Stimulated activated naive CD8-positive, alpha-beta T cell treated with anti-CD3 and anti-CD28 coated beads, Interleukin-15, Interleukin-2, amounts not matched to agents 100 U/mL and 50 U/mL, for 24 hours (primary cell): ENCODE measurements around the gene BTBD8.
A peak's percentile ranks its signal among the peaks of the same experiment; 100 is the strongest.
"Not testable (repeated sequence)": the region's sequence is repeated elsewhere in the genome, so short reads cannot be mapped to it uniquely, and the experiment has no call there.

Experiments
- ATAC-seq: fragments of 150-1000 bp; cut with Tn5 transposase; one replicate; pipeline ENCODE4 v1.10.0; 2021
- DNase-seq: peaks from one replicate; pipeline ENCODE4 v3.0.0; 2021

Gene BTBD8

DNA sequence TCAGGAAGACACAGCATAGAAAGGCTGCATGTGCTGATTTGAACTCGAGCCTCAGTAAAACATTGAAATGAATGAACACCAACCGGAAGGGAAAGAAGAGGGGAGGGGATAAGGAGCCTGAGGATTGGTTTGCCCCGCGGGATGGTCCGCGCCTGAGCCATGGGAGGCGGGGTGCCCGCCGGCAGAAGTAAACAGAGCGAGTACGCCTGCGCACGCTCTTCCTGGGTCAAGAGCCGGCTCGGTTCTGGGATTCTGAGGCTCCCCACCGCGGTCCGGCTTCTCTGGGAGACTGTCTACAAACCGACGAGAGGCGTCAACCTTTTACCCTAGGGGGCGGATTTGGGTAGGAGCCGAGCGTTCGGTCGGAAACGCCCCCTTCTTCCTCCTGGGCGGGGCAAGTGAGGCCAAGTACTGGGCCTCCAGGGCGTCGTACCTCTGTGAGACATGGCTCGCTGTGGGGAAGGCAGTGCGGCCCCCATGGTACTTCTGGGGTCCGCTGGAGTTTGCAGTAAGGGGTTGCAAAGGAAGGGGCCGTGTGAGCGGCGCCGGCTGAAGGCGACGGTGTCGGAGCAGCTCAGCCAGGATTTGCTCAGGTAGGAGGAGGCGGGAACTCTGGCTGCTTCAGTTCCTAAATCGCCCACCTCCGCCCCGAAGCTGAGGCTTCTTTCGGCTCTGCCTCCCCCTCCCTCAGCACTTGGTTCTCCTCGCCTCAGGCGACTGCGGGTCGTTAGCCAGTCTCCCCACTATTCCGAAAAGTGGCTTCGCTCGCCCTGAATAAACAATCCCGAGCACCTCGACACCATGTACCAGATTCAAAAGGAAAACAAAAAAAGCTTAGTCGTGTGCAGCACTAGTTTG, at the start of gene BTBD8:
Gene BTBD8 (plus strand): TSS at position 218 of the 858 bp plus-strand sequence. CDS start 227 bp downstream, at position 445.
- DNase-seq: peak; percentile 85
- peak; percentile 93 for ATAC-seq

- peak; percentile 8 for DNase-seq
- ATAC-seq: peak; percentile 60
Observed at GRCh38 chr1:92030656-92031107, 49.5 kb upstream of the BTBD8 start.

GRCh38 chr1:92031281-92032110, 48.6 kb upstream of the BTBD8 start:
- no peak for DNase-seq
- no peak for ATAC-seq

GRCh38 chr1:92037400-92037799, 42.7 kb upstream of the BTBD8 start:
- DNase-seq (no peak), ATAC-seq (no peak)

- no peak for ATAC-seq
- DNase-seq: no peak
Observed at GRCh38 chr1:92038695-92039346, 41.3 kb upstream of the BTBD8 start.

- no peak for DNase-seq
- no peak for ATAC-seq
Observed at GRCh38 chr1:92040971-92041370, 39.2 kb upstream of the BTBD8 start.

GRCh38 chr1:92043621-92044020, 36.5 kb upstream of the BTBD8 start:
- no peak for ATAC-seq
- DNase-seq: no peak

DNA sequence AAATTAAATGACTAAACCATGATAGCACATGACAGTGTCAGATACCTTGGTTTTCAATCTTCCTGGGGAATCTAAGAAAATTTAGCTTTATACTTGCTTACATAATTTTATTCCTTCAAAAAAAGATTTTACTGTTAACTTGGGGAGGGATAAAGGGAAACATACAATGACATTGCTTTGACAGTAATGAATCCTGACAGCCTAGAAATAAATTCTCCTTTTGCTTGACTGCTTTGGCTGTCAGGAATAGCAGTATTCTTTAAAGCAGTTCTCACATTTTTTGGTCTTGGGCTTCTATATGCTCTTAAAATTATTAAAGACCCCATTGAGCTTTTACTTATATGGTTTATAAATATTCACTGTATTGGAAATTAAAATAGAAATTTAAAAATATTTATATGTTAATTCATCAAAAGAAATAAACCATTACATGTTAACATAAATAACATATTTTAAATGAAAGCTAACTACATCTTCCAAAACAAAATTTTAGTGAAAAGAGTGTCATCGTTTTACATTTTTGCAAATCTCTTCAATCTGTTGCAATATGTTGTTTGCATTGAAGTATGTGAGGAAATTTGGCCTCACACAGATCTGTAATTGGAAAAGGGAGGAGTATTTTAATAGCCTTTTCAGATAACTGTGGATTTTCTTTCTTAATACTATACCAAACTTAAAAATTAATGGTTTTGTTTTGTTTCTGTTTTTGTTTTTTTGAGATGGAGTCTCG, 34.2 kb upstream of the BTBD8 start:
- ATAC-seq (no peak), DNase-seq (no peak)

DNA sequence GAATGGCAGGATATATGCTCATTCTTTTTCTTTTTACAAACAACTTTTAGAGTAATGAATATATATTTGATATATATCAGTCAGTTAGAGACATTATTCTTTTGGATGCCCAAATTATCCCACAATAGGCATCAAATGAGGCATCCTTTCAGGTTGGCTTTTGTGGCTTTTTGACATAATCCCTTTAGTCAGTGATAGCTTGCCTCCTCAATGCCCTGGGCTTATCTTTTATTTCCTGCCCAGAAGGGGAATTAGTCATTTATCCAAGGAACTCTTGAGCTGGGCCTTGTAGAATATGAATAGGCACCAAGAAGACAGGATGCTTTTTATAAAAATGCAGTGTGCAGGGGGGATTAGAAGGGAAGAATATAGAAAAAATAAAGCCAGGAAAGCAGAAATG, 28.2 kb upstream of the BTBD8 start:
- DNase-seq (no peak), ATAC-seq (no peak)

GRCh38 chr1:92065042-92065441, 15.1 kb upstream of the BTBD8 start:
- DNase-seq (no peak), ATAC-seq (no peak)

- DNase-seq: no peak
- no peak for ATAC-seq
Observed at GRCh38 chr1:92066321-92066720, 13.8 kb upstream of the BTBD8 start.

GRCh38 chr1:92070892-92071291, 9.3 kb upstream of the BTBD8 start:
- ATAC-seq: no peak
- DNase-seq: no peak

DNA sequence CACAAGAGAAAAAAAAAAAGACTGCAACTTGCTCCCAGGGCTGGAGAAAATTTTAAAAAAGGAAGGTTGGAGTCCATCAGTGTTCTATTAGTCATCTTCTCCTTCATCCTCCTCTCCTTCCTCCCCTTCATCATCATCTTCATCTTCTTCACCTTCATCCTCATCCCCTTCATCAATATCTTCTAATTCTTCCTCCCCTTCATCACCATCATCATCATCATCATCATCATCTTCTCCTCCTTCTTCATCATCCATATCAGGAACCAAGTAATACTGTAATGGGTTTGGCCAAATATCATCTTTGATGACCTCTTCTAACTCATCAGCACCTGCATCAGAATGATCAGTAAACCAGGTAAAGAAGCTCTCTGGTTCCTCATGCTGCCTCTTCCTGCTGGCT, 5.7 kb upstream of the BTBD8 start:
- not testable (repeated sequence) for ATAC-seq, DNase-seq

DNA sequence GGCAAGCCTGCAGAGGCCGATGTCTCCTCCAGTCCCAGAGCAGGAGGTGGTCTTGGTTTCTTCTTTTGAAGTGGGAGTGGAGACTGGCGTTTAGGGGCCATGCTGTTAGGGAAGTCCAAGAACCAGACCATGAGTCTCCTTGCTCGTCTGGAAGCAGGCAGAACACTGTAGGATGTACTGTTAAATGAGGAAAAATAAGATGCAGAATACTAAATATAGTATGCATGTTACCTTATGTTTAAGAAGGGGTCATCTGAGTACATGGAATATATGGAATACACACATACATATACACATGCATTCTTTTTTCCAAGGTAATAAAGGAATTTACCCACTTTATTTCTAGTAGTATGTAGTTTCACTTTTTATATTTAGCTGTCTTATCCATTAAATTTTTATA, 4.8 kb upstream of the BTBD8 start, which contains the start of gene SETSIP:
Gene SETSIP (minus strand): TSS at position 101 of the 400 bp plus-strand sequence. CDS start 0 bp downstream, at position 101.
- ATAC-seq (no peak), DNase-seq (no peak)

DNA sequence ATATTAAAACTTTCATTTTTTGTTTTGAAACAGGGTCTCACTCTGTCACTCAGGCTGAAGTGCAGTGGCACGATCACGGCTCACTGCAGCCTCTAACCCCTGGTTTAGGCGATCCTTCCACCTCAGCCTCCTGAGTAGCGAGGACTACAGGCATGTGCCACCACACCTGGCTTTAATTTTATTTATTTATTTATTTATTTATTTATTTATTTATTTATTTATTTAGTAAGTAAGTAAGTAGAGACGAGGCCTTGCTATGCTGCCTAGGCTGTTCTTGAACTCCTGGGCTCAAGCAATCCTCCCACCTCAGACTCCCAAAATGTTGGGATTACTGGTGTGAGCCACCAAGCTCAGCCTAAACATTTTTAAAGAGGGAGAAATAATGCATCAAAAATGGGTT, 3.8 kb upstream of the BTBD8 start:
- no peak for DNase-seq

GRCh38 chr1:92078077-92078476, 2.1 kb upstream of the BTBD8 start:
- ATAC-seq, DNase-seq: not testable (repeated sequence)

More for the DNA sequence above, 3.8 kb upstream of the BTBD8 start:
- ATAC-seq: no peak

GRCh38 chr1:92079441-92079840, 704 bp upstream of the BTBD8 start:
- no peak for ATAC-seq
- DNase-seq: no peak

DNA sequence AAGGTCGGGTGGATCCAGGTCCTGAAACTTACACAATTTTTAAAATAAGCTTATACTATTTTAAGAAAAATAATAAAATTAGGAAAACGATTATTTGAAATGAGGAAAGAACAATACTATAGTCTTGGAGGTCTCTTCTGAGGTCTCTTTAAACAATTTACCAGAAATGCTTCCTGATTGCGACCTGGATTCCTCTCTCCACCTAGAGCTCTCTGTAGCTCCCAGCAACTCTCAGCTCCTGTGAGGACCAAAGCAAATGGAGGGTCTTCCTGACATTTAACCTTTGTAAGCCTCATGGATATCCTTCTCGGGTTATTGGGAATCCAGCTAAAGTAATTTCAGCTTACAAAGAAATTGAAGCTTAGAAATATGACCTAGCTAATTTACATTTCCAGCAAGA, 886 bp downstream of the BTBD8 start:
- ATAC-seq: no peak
- no peak for DNase-seq

GRCh38 chr1:92084651-92085050, 4.5 kb downstream of the BTBD8 start:
- no peak for ATAC-seq
- no peak for DNase-seq

DNA sequence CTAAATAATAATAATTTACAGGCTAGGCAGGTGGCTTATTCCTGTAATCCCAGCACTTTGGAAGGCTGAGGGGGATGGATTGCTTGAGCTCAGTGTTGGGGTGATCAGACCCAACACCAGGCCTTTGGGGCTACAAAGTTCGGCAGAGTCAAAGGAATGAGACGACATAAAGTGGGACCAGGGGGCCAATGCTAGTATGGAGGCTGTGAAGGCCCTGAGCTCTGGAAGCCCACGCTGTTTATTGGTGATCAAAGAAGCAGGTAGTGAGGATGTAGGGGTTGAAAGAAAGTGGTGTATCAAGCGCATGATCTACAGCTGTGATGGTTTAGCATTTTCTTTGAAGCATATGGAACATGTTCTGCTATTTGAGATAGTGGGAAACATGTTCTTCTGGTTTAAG, 5.6 kb downstream of the BTBD8 start:
- no peak for ATAC-seq
- DNase-seq: peak; percentile 7

GRCh38 chr1:92087542-92087941, 7.4 kb downstream of the BTBD8 start:
- ATAC-seq: no peak
- DNase-seq: no peak

DNA sequence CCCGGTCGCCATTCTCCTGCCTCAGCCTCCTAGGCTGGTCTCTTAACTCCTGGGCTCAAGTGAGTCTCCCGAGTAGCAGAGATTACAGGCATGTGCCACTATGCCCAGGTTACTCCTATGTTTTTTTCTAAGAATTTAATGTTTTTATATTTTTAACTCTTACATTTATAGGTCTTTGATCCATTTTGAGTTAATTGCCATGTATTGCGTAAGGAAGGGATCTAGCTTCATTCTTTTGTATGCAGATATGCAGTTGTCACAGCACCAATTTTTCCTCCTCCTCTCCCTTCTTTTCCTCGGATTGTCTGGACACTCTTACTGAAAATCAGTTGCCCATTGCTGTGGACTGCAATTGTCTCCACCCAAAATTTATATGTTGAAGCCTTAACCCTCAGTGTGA, 11.5 kb downstream of the BTBD8 start:
- no peak for ATAC-seq
- DNase-seq: no peak
